Measurements from ENCODE around the gene SIM2. TPM values are rescaled to one million over a fixed set of nuclear protein-coding genes. Genes with fewer than 3 reads are reported as not detected.
A peak's percentile ranks its signal among the peaks of the same experiment; 100 is the strongest.

SIM2 gene
- total RNA-seq, 4 donors from 2014 or later = 20.3 to 49.4 (median 29.9) TPM

GRCh38 chr21:36690628-36691554 lies 8.0 kb upstream of the SIM2 start:
- DNase-seq = no peak
- H3K27me3 ChIP-seq = peaks cover 0 to 100% (median 21%) of the 10 kb centered on the region in 4 donors
- intact Hi-C loops (cut with DNase I) = no loop called here

GRCh38 chr21:36691555-36692041 lies 7.3 kb upstream of the SIM2 start:
- Histone ChIP-seq H3K27ac (peak overlapping the region; percentile 88 to 97 (median 96)), H3K4me3 (peak overlapping the region; percentile 32 to 78 (median 74)), H3K36me3 (no peaks in the 10 kb centered on the region), H3K9me3 (no peaks in the 10 kb centered on the region), H3K27me3 (peaks cover 0 to 100% (median 21%) of the 10 kb centered on the region in 4 donors), H3K4me1 (peaks cover 3 to 94% (median 15%) of the 10 kb centered on the region in 3 donors)
- intact Hi-C loops (cut with DNase I) = no loop called here
- WGBS, 2 donors = 4 to 5% methylated on average over 18 of the region's 18 CpGs
- DNase-seq = no peak
- no peak for TF ChIP-seq POLR2A (IDR thresholded peaks at IDR 0.05)
- TF ChIP-seq CTCF (IDR thresholded peaks at IDR 0.05) = no peak

More at GRCh38 chr21:36690628-36691554, 8.0 kb upstream of the SIM2 start:
- H3K4me3 ChIP-seq = peak overlapping the region in 3 of 4 donors; percentile 73 to 78 (median 76)
- WGBS, 2 donors = 9 to 13% methylated on average over 12 of the region's 12 CpGs
- no peaks in the 10 kb centered on the region for H3K36me3 ChIP-seq
- peak overlapping the region; percentile 88 to 97 (median 96) for H3K27ac ChIP-seq
- TF ChIP-seq POLR2A (IDR thresholded peaks at IDR 0.05) = no peak
- TF ChIP-seq CTCF (IDR thresholded peaks at IDR 0.05) = no peak
- peaks cover 0 to 87% (median 15%) of the 10 kb centered on the region in 3 donors for H3K4me1 ChIP-seq
- no peaks in the 10 kb centered on the region for H3K9me3 ChIP-seq

- intact Hi-C loops (cut with DNase I) = no loop called here
- TF ChIP-seq POLR2A (IDR thresholded peaks at IDR 0.05) (no peak), CTCF (IDR thresholded peaks at IDR 0.05) (no peak)
- H3K27me3 ChIP-seq = peaks cover 0 to 100% (median 24%) of the 10 kb centered on the region in 4 donors
- peak overlapping the region; percentile 32 to 78 (median 74) for H3K4me3 ChIP-seq
- H3K27ac ChIP-seq = peak overlapping the region; percentile 88 to 97 (median 96)
- DNase-seq = no peak
- H3K4me1 ChIP-seq = peaks cover 3 to 96% (median 16%) of the 10 kb centered on the region in 3 donors
- no peaks in the 10 kb centered on the region for H3K36me3 ChIP-seq
- no peaks in the 10 kb centered on the region for H3K9me3 ChIP-seq
- WGBS, 2 donors = 3 to 5% methylated on average over 12 to 27 of the region's 34 CpGs
Observed at GRCh38 chr21:36692114-36692834, 6.6 kb upstream of the SIM2 start.

- Histone ChIP-seq H3K27ac (peak overlapping the region; percentile 88 to 97 (median 96)), H3K9me3 (no peaks in the 10 kb centered on the region), H3K4me3 (peak overlapping the region; percentile 32 to 78 (median 74)), H3K4me1 (peaks cover 3 to 99% (median 22%) of the 10 kb centered on the region in 3 donors), H3K27me3 (peaks cover 0 to 100% (median 27%) of the 10 kb centered on the region in 4 donors), H3K36me3 (no peaks in the 10 kb centered on the region)
- TF ChIP-seq CTCF (IDR thresholded peaks at IDR 0.05) (peak in 5 of 6 experiments; percentile 16 to 65 (median 45)), POLR2A (IDR thresholded peaks at IDR 0.05) (peak in 1 of 4 donors; percentile 18)
- intact Hi-C loops (cut with DNase I) = no loop called here
- 2% methylated on average over 10 of the region's 57 CpGs; no CpG with 5 or more reads in 1 of the 2 donors for WGBS, 2 donors
- DNase-seq = no peak
Observed at GRCh38 chr21:36692835-36693488, 6.0 kb upstream of the SIM2 start.
